Mesendoderm (in vitro differentiated cells): Measurements from ENCODE around the gene IFFO2.

Experiments
- DNase-seq: peaks from one replicate; pipeline ENCODE4 v3.0.0; 2013
- H2AK5ac ChIP-seq: 2 replicates; pipeline ENCODE4 v1.6.1; 2013; ENCODE audit warnings: low read length, inconsistent platforms
- H2BK120ac ChIP-seq: 2 replicates; pipeline ENCODE4 v1.6.1; 2013; ENCODE audit warnings: low read depth, mild to moderate bottlenecking, low read length, moderate library complexity, mixed read lengths
- H2BK15ac ChIP-seq: replicated peaks from 2 replicates; pipeline ENCODE4 v1.6.1; 2013; ENCODE audit warnings: low read depth, mild to moderate bottlenecking, moderate library complexity
- H2BK5ac ChIP-seq: 2 replicates; pipeline ENCODE4 v1.6.1; 2013; ENCODE audit warnings: low read length, inconsistent platforms
- H3K18ac ChIP-seq: 2 replicates; pipeline ENCODE4 v1.6.1; 2013; ENCODE audit warnings: mild to moderate bottlenecking, low read length, mixed read lengths
- H3K23ac ChIP-seq: one replicate; pipeline ENCODE4 v1.6.1; 2013; ENCODE audit warnings: low read length
- H3K27ac ChIP-seq: 2 replicates; pipeline ENCODE4 v1.5.1; 2013; ENCODE audit warnings: low read depth, mild to moderate bottlenecking, inconsistent platforms, low read length, moderate library complexity
- H3K27me3 ChIP-seq: 2 replicates; pipeline ENCODE4 v1.6.1; 2013; ENCODE audit warnings: low read length, control low read depth, mild to moderate bottlenecking, inconsistent platforms; ENCODE audit not compliant: insufficient read depth, poor library complexity
- H3K36me3 ChIP-seq: 2 replicates; pipeline ENCODE4 v1.6.1; 2013; ENCODE audit warnings: low read length, inconsistent platforms; ENCODE audit not compliant: control insufficient read depth, insufficient read depth
- H3K4ac ChIP-seq: one replicate; pipeline ENCODE4 v1.6.1; 2013; ENCODE audit warnings: low read depth, mild to moderate bottlenecking, low read length, moderate library complexity
- H3K4me1 ChIP-seq: 2 replicates; pipeline ENCODE4 v1.6.1; 2013; ENCODE audit warnings: low read depth, low read length, inconsistent platforms; ENCODE audit not compliant: control insufficient read depth
- H3K4me2 ChIP-seq: 2 replicates; pipeline ENCODE4 v1.6.1; 2013; ENCODE audit warnings: low read length
- H3K4me3 ChIP-seq: 2 replicates; pipeline ENCODE4 v1.5.1; 2013; ENCODE audit warnings: mild to moderate bottlenecking, low read length
- H3K56ac ChIP-seq: one replicate; pipeline ENCODE4 v1.6.1; 2013; ENCODE audit warnings: low read length
- H3K79me1 ChIP-seq: 2 replicates; pipeline ENCODE4 v1.6.1; 2013; ENCODE audit warnings: low read length, inconsistent platforms
- H3K79me2 ChIP-seq: 2 replicates; pipeline ENCODE4 v1.6.1; 2013; ENCODE audit warnings: mild to moderate bottlenecking, low read length; ENCODE audit not compliant: control insufficient read depth, insufficient read depth
- H3K9ac ChIP-seq: 2 replicates; pipeline ENCODE4 v1.6.1; 2013; ENCODE audit warnings: low read length, inconsistent platforms
- H4K5ac ChIP-seq: one replicate; pipeline ENCODE4 v1.6.1; 2013; ENCODE audit warnings: low read length
- H4K8ac ChIP-seq: one replicate; pipeline ENCODE4 v1.6.1; 2013; ENCODE audit warnings: low read depth, mild to moderate bottlenecking, control low read depth, low read length, moderate library complexity
- WGBS: extraction: QIAGEN DNeasy Blood & Tissue Kit; methylation state at CpG from one replicate; pipeline ENCODE4 v1.1.7; 2013; ENCODE audit warnings: low lambda C conversion rate, missing lambda C conversion rate; ENCODE audit not compliant: insufficient coverage; ENCODE audit errors: extremely low coverage; 5-methylcytosine and 5-hydroxymethylcytosine counted together

IFFO2 gene

DNA sequence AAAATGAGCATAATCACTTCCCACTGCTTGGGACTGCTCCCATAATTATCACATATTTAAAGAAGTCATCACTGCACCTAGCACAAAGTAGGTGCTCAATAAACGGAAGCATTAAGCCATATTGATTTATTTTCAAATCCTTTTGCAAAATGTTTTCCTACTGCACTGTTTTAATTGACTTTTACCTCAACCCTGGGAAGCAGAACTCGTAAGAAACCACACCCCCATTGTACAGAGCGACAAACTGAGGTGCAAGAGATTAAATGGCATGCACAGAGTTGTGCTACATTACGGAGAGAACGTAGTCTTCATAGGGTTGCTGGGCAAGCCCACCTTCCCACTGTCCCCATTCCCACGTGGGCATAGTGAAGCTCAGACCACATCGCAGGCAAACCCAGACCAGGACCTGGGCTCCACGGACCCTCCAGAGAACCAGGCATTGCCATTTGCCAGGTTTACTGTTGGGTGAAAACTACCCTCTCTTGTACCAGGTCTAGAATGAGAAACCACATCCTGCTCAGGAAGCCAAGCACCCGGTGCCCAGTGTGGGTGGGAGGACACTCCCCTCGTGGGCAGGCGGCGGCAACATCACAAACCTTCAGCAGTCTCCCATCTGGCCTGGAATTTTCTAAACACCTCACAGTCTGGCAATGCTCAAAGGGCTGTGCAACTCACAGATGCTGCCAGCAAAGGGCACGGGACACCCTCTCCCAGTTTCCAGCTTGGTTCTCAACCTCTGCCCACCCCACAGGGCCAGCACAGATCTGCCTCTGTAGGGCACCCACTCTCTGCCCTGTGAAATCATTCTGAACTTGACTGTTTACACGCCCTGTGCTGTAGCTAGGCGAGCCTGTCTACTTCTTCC, 8.2 kb downstream of the IFFO2 start:
- no peak for DNase-seq
- no peak overlapping the region for H3K18ac ChIP-seq
- no peak overlapping the region for H2BK120ac ChIP-seq
- H3K23ac ChIP-seq, result no peak overlapping the region
- no peaks in the 10 kb centered on the region for H3K27me3 ChIP-seq
- H3K79me1 ChIP-seq, result peaks cover 12% of the 10 kb centered on the region
- no peak overlapping the region for H3K4me2 ChIP-seq
- no peak overlapping the region for H3K4ac ChIP-seq
- H3K27ac ChIP-seq, result no peak overlapping the region
- H3K56ac ChIP-seq, result no peak overlapping the region
- H3K9ac ChIP-seq, result no peak overlapping the region
- H3K4me1 ChIP-seq, result peaks cover 12% of the 10 kb centered on the region
- no CpG with 5 or more reads among the region's 15 CpGs for WGBS
- no peak overlapping the region for H3K4me3 ChIP-seq
- peaks cover 21% of the 10 kb centered on the region for H3K79me2 ChIP-seq
- H2BK15ac ChIP-seq, result no peak overlapping the region
- H4K8ac ChIP-seq, result no peak overlapping the region
- peak overlapping the region; percentile 9 for H2AK5ac ChIP-seq
- no peak overlapping the region for H2BK5ac ChIP-seq
- H3K36me3 ChIP-seq, result no peaks in the 10 kb centered on the region
- no peak overlapping the region for H4K5ac ChIP-seq

- H3K4ac ChIP-seq, result no peak overlapping the region
- H2BK5ac ChIP-seq, result no peak overlapping the region
- H4K5ac ChIP-seq, result no peak overlapping the region
- no peak overlapping the region for H2BK15ac ChIP-seq
- no CpG with 5 or more reads among the region's 9 CpGs for WGBS
- no peaks in the 10 kb centered on the region for H3K36me3 ChIP-seq
- no peak overlapping the region for H3K4me2 ChIP-seq
- H3K27ac ChIP-seq, result no peak overlapping the region
- no peak overlapping the region for H2AK5ac ChIP-seq
- peaks cover 12% of the 10 kb centered on the region for H3K79me1 ChIP-seq
- no peak overlapping the region for H4K8ac ChIP-seq
- H2BK120ac ChIP-seq, result no peak overlapping the region
- H3K4me1 ChIP-seq, result peaks cover 12% of the 10 kb centered on the region
- no peak overlapping the region for H3K18ac ChIP-seq
- H3K27me3 ChIP-seq, result no peaks in the 10 kb centered on the region
- H3K23ac ChIP-seq, result no peak overlapping the region
- peaks cover 19% of the 10 kb centered on the region for H3K79me2 ChIP-seq
- no peak overlapping the region for H3K9ac ChIP-seq
- DNase-seq, result no peak
- peak overlapping the region; percentile 40 for H3K56ac ChIP-seq
- no peak overlapping the region for H3K4me3 ChIP-seq
Measured at GRCh38 chr1:18947570-18947969, 8.9 kb downstream of the IFFO2 start.

- Histone ChIP-seq H3K4me1 (peaks cover 15% of the 10 kb centered on the region), H4K8ac (no peak overlapping the region), H2BK120ac (no peak overlapping the region), H3K79me1 (peaks cover 10% of the 10 kb centered on the region), H3K4me3 (no peak overlapping the region), H2BK15ac (no peak overlapping the region), H2BK5ac (no peak overlapping the region), H3K4ac (no peak overlapping the region), H3K18ac (no peak overlapping the region), H3K36me3 (no peaks in the 10 kb centered on the region), H2AK5ac (peak overlapping the region; percentile 7), H3K27me3 (no peaks in the 10 kb centered on the region), H3K56ac (no peak overlapping the region), H4K5ac (no peak overlapping the region), H3K79me2 (peaks cover 19% of the 10 kb centered on the region), H3K27ac (no peak overlapping the region), H3K4me2 (no peak overlapping the region), H3K9ac (no peak overlapping the region), H3K23ac (no peak overlapping the region)
- WGBS, result no CpG with 5 or more reads among the region's 15 CpGs
- DNase-seq, result no peak
Measured at GRCh38 chr1:18946550-18947381, 9.7 kb downstream of the IFFO2 start.

- no peak overlapping the region for H2BK5ac ChIP-seq
- no peaks in the 10 kb centered on the region for H3K36me3 ChIP-seq
- H3K4ac ChIP-seq, result no peak overlapping the region
- H2BK15ac ChIP-seq, result no peak overlapping the region
- H3K18ac ChIP-seq, result no peak overlapping the region
- H3K4me2 ChIP-seq, result no peak overlapping the region
- no peak overlapping the region for H3K4me3 ChIP-seq
- no peak overlapping the region for H3K56ac ChIP-seq
- H3K4me1 ChIP-seq, result peaks cover 20% of the 10 kb centered on the region
- H4K8ac ChIP-seq, result no peak overlapping the region
- H3K79me1 ChIP-seq, result peaks cover 9% of the 10 kb centered on the region
- H2BK120ac ChIP-seq, result no peak overlapping the region
- peaks cover 15% of the 10 kb centered on the region for H3K79me2 ChIP-seq
- no peaks in the 10 kb centered on the region for H3K27me3 ChIP-seq
- H3K9ac ChIP-seq, result no peak overlapping the region
- H3K27ac ChIP-seq, result no peak overlapping the region
- DNase-seq, result peak; percentile 46
- H3K23ac ChIP-seq, result no peak overlapping the region
- no CpG with 5 or more reads among the region's 14 CpGs for WGBS
- H4K5ac ChIP-seq, result no peak overlapping the region
- no peak overlapping the region for H2AK5ac ChIP-seq
Measured at GRCh38 chr1:18945401-18945849, 11.1 kb downstream of the IFFO2 start.

- H3K79me1 ChIP-seq, result peaks cover 9% of the 10 kb centered on the region
- peaks cover 15% of the 10 kb centered on the region for H3K79me2 ChIP-seq
- H3K9ac ChIP-seq, result no peak overlapping the region
- H3K18ac ChIP-seq, result no peak overlapping the region
- no CpG with 5 or more reads among the region's 2 CpGs for whole genome bisulfite sequencing
- H3K27ac ChIP-seq, result no peak overlapping the region
- no peak overlapping the region for H3K4ac ChIP-seq
- H4K8ac ChIP-seq, result no peak overlapping the region
- H2BK5ac ChIP-seq, result no peak overlapping the region
- no peak overlapping the region for H2AK5ac ChIP-seq
- peaks cover 15% of the 10 kb centered on the region for H3K4me1 ChIP-seq
- H2BK120ac ChIP-seq, result no peak overlapping the region
- no peak overlapping the region for H3K23ac ChIP-seq
- H3K4me2 ChIP-seq, result no peak overlapping the region
- no peak overlapping the region for H3K4me3 ChIP-seq
- no peak for DNase-seq
- no peaks in the 10 kb centered on the region for H3K36me3 ChIP-seq
- no peak overlapping the region for H4K5ac ChIP-seq
- no peaks in the 10 kb centered on the region for H3K27me3 ChIP-seq
- H2BK15ac ChIP-seq, result no peak overlapping the region
- H3K56ac ChIP-seq, result peak overlapping the region; percentile 53
Measured at GRCh38 chr1:18944810-18945209, 11.7 kb downstream of the IFFO2 start.
